Upper lobe of left lung (tissue), 6 donors: ENCODE data around the gene CCT2. TPM values are rescaled to one million over a fixed set of nuclear protein-coding genes. Genes with fewer than 3 reads are reported as not detected.

ENCODE experiments used
- ATAC-seq, 2 donors: fragments of 200-7000 bp; cut with Tn5 transposase; one replicate each; pipeline ENCODE4 v1.9.1; 2022; ENCODE audit warnings: mild to moderate bottlenecking in 2 of 2, moderate library complexity in 2 of 2; ENCODE audit not compliant: low FRiP score in 2 of 2
- DNase-seq, 2 donors: peaks; one replicate each; pipeline ENCODE4 v3.0.0-alpha.2; 2019 to 2020
- H3K27ac ChIP-seq, 4 donors: fragments of 200-600 bp; sonication (generic); one replicate each; pipeline ENCODE4 v1.5.1; 2016 to 2019
- H3K27me3 ChIP-seq, 4 donors: fragments of 200-600 bp; sonication (generic); one replicate each; pipeline ENCODE4 v1.5.1; 2017 to 2019
- H3K36me3 ChIP-seq, 4 donors: fragments of 200-600 bp; sonication (generic); one replicate each; pipeline ENCODE4 v1.5.1; 2016 to 2019
- H3K4me1 ChIP-seq, 4 donors: fragments of 200-600 bp; sonication (generic); one replicate each; pipeline ENCODE4 v1.5.1; 2018 to 2019
- H3K4me3 ChIP-seq, 4 donors: fragments of 200-600 bp; sonication (generic); one replicate each; pipeline ENCODE4 v1.5.1; 2017 to 2019; ENCODE audit warnings: mild to moderate bottlenecking in 2 of 4, moderate library complexity in 1 of 4
- H3K9me3 ChIP-seq, 4 donors: fragments of 200-600 bp; sonication (generic); one replicate each; pipeline ENCODE4 v1.5.1; 2018 to 2019
- EP300 ChIP-seq, 4 donors: sonication (generic); formaldehyde crosslinking; IDR thresholded peaks; one replicate each; pipeline ENCODE4 v1.5.1; 2017; ENCODE audit warnings: antibody characterized with exemption in 4 of 4, control low read depth in 2 of 4
- POLR2A ChIP-seq, 4 donors: fragments of 450-650 bp; IDR thresholded peaks; one replicate each; pipeline ENCODE4 v1.5.1; 2016 to 2017; ENCODE audit warnings: antibody characterized with exemption in 4 of 4, mild to moderate bottlenecking in 2 of 4
- POLR2AphosphoS5 ChIP-seq, 2 donors: sonication (generic); formaldehyde crosslinking; IDR thresholded peaks; one replicate each; pipeline ENCODE4 v1.5.1; 2017; ENCODE audit warnings: antibody characterized with exemption in 2 of 2
- WGBS, 2 donors: methylation state at CpG; one replicate each; pipeline ENCODE4 v1.1.5; 2017 to 2018; 5-methylcytosine and 5-hydroxymethylcytosine counted together
- total RNA-seq, 6 donors: library from RNA; depleted of rRNA in 4 of 6; stranded (reverse); fragments of >200 nt in 4 of 6; gene quantifications; one replicate each; pipeline versions ENCODE4 v1.1.0 to v1.2.1, GENCODE V29; 2016 to 2021
- TF ChIP-seq, protein P1 (sequence below), 6 experiments: fragments of 450-650 bp in 4 of 6; fragments of 200-600 bp in 2 of 6; sonication (generic) in 2 of 6; IDR thresholded peaks; one replicate each; pipeline ENCODE4 v1.5.1; 2016 to 2019; ENCODE audit warnings: antibody characterized with exemption in 6 of 6
- donor health status: DM: no; HTN: no; CAD: no; lungs with moderate emphysema.
- donor health status: DM: no; HTN: yes; CAD: no; lungs with severe emphysema.

Gene CCT2
- total RNA-seq, 6 donors from 2014 or later = 28.1 to 117 (median 91.0) TPM

DNA sequence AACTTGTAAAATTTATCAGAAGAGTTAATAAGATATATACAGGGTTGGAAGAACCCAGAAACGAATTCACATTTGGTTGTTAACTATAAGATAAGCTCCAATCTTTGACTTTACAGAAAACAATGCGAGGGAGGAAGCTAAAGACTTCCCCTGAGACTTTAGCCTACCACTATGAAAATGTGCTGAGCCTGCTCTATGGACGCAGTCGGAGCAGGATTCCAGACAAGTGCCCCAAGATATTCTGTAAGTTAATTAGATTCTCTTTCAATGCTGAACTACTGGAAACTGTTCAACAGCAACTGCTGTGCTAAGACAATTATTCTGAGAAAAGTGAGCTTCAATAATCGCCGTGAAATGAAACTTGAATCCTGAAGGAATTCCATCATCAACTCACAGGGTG is 33.8 kb downstream of the CCT2 start:
- H3K27ac ChIP-seq = no peak overlapping the region
- no peaks in the 10 kb centered on the region for H3K27me3 ChIP-seq
- ATAC-seq (no peak), DNase-seq (no peak)
- no peak overlapping the region for H3K4me3 ChIP-seq
- 60 to 66% methylated on average over 6 of the region's 6 CpGs for WGBS, 2 donors
- H3K9me3 ChIP-seq = no peaks in the 10 kb centered on the region
- no peaks in the 10 kb centered on the region for H3K36me3 ChIP-seq
- no peaks in the 10 kb centered on the region for H3K4me1 ChIP-seq
- TF ChIP-seq POLR2A (IDR thresholded peaks at IDR 0.05) (no peak), EP300 (IDR thresholded peaks at IDR 0.05) (no peak), POLR2AphosphoS5 (IDR thresholded peaks at IDR 0.05) (no peak)
- TF ChIP-seq, protein P1, sequence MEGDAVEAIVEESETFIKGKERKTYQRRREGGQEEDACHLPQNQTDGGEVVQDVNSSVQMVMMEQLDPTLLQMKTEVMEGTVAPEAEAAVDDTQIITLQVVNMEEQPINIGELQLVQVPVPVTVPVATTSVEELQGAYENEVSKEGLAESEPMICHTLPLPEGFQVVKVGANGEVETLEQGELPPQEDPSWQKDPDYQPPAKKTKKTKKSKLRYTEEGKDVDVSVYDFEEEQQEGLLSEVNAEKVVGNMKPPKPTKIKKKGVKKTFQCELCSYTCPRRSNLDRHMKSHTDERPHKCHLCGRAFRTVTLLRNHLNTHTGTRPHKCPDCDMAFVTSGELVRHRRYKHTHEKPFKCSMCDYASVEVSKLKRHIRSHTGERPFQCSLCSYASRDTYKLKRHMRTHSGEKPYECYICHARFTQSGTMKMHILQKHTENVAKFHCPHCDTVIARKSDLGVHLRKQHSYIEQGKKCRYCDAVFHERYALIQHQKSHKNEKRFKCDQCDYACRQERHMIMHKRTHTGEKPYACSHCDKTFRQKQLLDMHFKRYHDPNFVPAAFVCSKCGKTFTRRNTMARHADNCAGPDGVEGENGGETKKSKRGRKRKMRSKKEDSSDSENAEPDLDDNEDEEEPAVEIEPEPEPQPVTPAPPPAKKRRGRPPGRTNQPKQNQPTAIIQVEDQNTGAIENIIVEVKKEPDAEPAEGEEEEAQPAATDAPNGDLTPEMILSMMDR (IDR thresholded peaks at IDR 0.05) = no peak

DNA sequence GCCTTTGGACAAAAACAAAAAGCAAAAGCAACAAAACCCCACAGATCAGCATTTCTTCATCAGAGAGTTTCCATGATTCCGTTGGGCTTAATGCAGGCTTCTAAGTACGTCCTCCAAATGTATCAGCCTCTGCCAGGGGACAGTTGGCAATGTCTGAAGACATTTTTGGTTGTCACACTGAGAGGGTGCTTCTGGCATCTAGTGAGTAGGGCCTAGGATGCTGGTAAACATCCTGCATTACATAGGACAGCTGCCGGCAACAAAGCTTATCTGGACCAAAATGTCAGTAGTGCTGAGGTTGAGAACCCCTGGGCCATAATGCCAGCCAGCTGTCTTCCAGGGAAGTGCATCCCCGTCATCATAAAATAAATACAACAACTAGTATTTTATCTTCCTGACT is 34.8 kb downstream of the CCT2 start:
- DNase-seq = no peak
- WGBS, 2 donors = 71 to 88% methylated on average over 4 of the region's 4 CpGs
- Histone ChIP-seq H3K4me3 (no peak overlapping the region), H3K27ac (no peak overlapping the region), H3K9me3 (no peaks in the 10 kb centered on the region), H3K4me1 (no peaks in the 10 kb centered on the region), H3K36me3 (no peaks in the 10 kb centered on the region), H3K27me3 (no peaks in the 10 kb centered on the region)
- ATAC-seq = no peak
- TF ChIP-seq POLR2AphosphoS5 (IDR thresholded peaks at IDR 0.05) = no peak

DNA sequence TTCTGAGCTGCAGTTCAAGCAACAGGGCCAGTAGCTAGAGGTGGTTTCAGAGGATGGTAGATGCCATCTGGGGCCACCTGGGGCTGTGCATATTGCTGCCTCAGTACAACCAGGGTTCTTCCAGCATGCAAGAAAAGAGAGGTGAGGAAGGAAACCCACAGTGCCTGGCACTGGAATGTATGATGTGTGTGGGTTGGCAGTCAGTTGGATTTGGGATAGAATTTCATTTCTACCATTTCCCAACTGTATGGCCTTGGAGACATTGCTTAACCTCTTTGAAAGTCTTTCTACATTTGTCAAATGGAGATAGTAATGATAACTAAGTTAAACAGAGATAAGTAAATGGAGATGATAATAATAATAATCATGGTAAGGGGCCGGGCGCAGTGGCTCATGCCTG is 35.7 kb downstream of the CCT2 start:
- Histone ChIP-seq H3K9me3 (no peaks in the 10 kb centered on the region), H3K36me3 (no peaks in the 10 kb centered on the region), H3K4me1 (no peaks in the 10 kb centered on the region), H3K27me3 (no peaks in the 10 kb centered on the region), H3K27ac (no peak overlapping the region), H3K4me3 (no peak overlapping the region)
- ATAC-seq (no peak), DNase-seq (no peak)
- no peak for TF ChIP-seq POLR2AphosphoS5 (IDR thresholded peaks at IDR 0.05)
- TF ChIP-seq, protein P1 (IDR thresholded peaks at IDR 0.05) = no peak
- no peak for TF ChIP-seq EP300 (IDR thresholded peaks at IDR 0.05)
- TF ChIP-seq POLR2A (IDR thresholded peaks at IDR 0.05) = no peak
- WGBS, 2 donors = 78 to 87% methylated on average over 2 of the region's 2 CpGs

DNA sequence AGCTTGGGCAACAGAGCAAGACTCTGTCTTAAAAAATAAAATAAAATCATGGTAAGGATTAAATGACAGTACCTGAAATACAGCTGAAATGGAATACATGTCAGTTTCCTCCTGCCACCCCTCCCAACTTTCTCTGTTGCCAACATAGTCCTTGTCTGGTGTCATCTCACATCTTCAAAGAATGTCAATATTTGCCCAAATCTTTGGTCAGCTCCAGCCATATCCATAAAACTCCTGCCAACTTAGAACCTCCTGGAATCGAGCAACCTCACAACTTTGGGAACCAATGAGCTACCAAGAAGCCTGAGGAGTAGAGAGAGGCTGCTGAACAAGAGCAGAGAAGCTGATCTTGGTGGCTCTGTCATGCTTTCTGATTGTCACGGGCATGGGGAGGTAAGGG is 36.3 kb downstream of the CCT2 start:
- Histone ChIP-seq H3K27ac (no peak overlapping the region), H3K4me1 (no peaks in the 10 kb centered on the region), H3K36me3 (no peaks in the 10 kb centered on the region), H3K27me3 (no peaks in the 10 kb centered on the region), H3K9me3 (no peaks in the 10 kb centered on the region), H3K4me3 (no peak overlapping the region)
- DNase-seq (no peak), ATAC-seq (no peak)
- TF ChIP-seq EP300 (IDR thresholded peaks at IDR 0.05) (no peak), POLR2A (IDR thresholded peaks at IDR 0.05) (no peak), POLR2AphosphoS5 (IDR thresholded peaks at IDR 0.05) (no peak)
- TF ChIP-seq, protein P1 (IDR thresholded peaks at IDR 0.05) = no peak
- 84 to 89% methylated on average over 2 of the region's 2 CpGs for WGBS, 2 donors

- no peaks in the 10 kb centered on the region for H3K4me1 ChIP-seq
- no peak for ATAC-seq
- TF ChIP-seq, protein P1 (IDR thresholded peaks at IDR 0.05) = no peak
- no peak for TF ChIP-seq POLR2A (IDR thresholded peaks at IDR 0.05)
- no peak for TF ChIP-seq EP300 (IDR thresholded peaks at IDR 0.05)
- peak in 1 of 2 donors; percentile 19 for TF ChIP-seq POLR2AphosphoS5 (IDR thresholded peaks at IDR 0.05)
- H3K27me3 ChIP-seq = no peaks in the 10 kb centered on the region
- H3K27ac ChIP-seq = no peak overlapping the region
- 82 to 84% methylated on average over 13 of the region's 13 CpGs for WGBS, 2 donors
- no peak overlapping the region for H3K4me3 ChIP-seq
- H3K36me3 ChIP-seq = no peaks in the 10 kb centered on the region
- H3K9me3 ChIP-seq = no peaks in the 10 kb centered on the region
- peak; percentile 34 to 79 for DNase-seq
Measured at GRCh38 chr12:69623970-69624369, 38.7 kb downstream of the CCT2 start.
